Measurements from ENCODE around the gene TOMM40L. TPM values are rescaled to one million over a fixed set of nuclear protein-coding genes. Genes with fewer than 3 reads are reported as not detected.
"Not testable (repeated sequence)": the region's sequence is repeated elsewhere in the genome, so short reads cannot be mapped to it uniquely, and the experiment has no call there.

TOMM40L gene
- total RNA-seq, 1 donor from 2014 or later: 11.4 TPM

DNA sequence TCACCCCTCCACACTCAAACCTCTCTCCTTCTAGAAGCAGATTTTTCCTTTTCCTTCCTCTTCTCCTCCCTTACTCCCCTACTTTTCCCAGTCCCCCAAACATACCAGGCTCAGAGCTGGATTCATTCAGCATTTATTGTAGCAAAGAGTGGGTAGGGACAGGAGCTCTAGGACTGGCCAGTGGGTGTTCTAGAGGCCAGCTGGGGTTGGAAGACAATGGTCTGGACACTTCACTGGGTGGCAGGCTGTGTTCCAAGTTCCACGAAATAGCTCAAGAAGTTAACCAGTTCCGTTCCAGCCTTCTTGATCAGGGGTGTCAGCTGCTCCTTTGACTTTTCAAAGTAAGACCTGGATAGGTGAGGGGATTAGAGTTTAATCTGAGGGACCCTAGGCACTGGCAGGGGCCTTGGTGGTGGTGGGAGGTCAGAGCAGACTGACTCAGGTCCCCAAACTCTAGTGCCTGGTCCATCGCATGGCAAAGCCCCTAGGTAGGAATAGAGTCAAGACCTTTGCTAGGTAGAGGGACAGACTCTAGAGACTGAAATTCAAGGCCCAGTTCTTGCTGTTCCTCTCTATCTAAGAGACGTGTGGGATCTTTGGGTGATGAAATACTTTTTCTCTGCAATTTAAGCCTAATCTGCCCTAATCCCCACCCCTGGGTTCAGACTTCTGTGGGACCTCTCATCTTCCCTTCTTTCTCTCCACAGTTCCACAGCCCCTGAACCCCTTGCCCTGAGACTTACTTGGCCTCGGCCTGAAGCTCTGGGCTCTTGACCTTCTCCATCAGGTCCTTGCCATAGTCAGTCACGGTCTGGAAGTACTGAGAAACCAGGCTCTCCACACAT lies 3.5 kb upstream of the TOMM40L start:
- ATAC-seq: no peak

DNA sequence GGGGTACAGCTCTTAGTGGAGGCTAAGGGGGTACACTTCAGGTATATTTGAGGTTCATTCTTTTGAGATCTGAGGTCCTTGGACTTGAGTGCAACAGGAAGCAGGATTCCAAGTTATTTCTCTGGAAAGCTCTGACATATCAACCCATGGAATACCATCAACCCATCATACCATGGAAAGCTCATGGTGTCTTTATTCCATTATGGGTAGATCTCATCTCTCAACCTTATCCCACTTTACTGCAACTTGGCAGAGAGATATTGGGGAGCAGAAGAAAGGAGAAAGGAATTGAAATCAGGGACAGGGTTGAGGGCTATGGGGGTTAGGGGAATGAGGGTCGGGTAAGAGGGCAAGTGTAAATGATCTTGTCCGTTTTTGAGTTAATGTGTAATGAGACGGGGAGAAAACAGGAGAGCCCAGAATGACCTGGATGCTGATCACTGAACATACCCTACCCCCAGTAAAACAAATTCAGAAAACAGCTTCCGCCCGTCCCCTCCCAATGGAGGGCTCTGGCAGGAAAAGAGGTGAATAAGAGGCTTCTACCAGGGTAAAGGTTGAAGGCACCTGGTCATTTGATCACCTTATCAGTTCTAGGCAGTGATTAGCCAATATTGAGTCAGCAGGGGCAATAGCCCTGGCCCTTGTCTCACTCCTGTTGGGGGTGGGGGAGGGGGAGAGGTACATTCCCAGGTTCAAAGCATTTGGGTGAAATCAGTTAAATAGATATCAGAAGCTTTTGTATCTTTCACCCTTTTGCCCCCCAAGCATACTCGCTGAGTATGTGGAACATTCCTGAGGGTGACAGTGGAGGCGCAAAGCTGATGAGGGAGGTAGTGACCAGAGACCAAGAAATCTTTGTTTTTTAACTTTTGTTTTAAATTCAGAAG lies 1.8 kb upstream of the TOMM40L start:
- ATAC-seq: no peak

DNA sequence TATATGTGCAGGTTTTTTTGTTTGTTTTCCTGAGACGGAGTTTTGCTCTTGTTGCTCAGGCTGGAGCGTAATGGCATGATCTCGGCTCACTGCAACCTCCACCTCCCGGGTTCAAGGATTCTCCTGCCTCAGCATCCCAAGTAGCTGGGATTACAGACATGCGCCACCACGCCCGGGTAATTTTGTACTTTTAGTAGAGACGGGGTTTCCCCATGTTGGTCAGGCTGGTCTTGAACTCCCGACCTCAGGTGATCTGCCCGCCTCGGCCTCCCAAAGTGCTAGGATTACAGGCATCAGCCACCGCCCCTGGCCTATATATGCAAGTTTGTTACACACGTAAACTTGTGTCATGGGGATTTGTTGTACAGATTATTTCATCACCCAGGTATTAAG lies 1.2 kb upstream of the TOMM40L start:
- ATAC-seq: not testable (repeated sequence)

DNA sequence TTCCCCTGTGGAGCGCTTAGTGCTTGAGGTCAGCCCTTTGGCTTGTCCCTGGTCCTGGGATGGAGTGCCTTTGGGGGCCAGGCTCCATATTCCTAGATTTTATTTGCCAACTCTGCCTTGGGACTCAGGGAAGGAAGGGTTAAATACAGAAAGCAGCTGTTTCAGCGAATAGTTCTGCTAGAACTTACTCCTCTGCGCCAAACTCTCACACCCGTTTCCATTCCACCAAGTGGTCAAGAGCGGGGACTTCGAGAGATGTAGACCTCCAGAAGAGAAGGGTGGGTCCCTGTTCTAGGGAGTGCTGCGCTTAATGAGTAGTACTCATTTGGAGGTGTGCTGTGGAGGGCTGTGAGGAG lies 704 bp upstream of the TOMM40L start:
- ATAC-seq: no peak

DNA sequence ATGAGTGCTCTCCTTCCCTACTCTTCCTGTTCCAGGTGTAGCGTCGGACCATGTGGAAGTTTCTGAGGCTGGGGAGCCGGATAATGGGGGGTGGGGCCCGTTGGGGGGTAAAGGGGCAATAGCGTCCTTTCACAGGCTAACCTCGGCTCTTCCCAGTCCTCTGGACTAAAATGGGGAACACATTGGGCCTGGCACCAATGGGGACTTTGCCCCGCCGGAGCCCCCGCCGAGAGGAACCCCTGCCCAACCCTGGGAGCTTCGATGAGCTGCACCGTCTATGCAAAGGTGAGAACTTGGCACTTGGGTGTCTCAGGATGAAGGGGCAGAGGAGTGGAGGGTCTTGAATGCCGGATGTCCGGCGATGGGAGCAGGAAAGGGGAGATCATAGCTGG lies 456 bp downstream of the TOMM40L start:
- ATAC-seq: no peak

DNA sequence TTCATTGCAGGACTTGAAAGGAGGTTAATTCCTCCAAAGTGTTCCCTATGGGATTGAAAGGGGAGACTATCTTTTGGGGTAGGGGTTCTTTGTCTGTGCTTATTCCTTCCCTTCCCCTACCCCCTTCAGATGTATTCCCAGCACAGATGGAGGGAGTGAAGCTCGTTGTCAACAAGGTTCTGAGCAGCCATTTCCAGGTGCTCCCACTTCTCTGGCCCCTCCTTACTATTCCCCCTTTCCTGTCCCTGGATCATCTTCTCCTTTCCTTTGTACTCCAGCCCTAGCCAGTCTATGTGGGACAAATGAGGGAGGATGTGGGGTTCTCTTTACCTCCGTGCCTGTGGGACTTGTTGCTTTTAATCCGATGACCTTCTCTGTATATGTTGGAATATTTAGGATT lies 899 bp downstream of the TOMM40L start:
- ATAC-seq: no peak

DNA sequence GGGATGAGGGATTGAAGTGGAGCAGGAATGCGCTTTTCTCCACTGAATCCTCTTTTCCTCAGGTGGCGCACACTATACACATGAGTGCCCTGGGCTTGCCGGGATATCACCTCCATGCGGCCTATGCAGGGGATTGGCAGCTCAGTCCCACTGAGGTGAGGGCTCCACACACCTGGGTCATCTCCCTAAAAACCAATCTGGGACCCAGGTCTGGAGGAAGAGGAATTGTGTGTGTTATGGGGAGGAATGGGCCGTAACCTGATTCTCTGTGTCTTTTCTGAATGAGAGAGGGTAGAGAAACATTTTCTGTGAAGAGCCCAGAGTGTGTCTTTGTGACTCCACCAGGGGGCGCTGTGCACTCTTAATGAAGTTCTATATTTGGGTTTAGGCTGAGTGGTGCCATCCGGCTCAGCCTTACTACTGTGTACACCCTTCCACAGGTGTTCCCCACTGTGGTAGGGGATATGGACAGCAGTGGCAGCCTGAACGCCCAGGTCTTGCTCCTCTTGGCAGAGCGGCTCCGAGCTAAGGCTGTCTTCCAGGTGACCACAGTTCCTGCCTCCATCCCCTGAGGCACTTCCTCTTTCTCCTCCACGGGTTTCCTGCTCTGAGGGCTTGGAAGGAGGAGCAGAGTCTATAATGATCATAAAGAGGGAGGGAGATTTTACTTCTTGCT lies 1.5 kb downstream of the TOMM40L start:
- ATAC-seq: peak; percentile 62

DNA sequence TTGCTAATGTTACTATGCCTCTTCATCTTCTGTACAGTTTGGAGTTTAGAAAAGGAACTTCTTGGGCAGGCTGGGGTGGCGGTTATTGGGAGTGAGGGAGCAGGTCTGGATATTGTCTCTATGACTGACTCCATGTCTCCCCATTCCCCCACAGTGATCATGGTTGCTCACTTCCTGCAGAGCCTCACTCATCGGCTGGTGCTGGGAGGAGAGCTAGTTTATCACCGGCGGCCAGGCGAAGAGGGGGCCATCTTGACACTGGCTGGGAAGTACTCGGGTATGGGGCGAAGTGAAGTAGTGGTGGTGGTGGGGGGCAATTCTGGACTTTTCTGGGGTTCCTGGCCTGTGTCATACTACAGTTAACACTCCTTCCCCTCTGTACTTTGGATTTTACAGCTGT lies 2.2 kb downstream of the TOMM40L start:
- ATAC-seq: no peak

DNA sequence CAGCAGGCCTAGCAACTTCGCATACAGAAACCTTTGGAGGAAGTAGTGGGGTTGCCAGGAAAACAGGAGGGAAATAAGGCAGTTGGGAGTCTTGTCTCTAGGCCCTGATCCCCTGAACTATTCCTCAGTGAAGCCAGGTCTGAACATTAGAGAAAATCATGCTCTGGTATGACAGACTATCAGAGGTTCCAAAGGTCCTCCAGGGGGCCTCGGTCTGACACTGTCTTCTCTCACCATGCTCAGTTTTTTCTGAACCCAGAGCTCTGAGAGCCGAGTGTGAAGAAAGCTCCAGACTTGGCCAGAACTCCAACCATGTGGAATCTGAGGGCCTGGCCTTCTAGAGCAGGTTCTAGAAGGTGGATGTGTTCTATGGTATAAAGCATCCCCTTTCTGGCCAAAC lies 4.0 kb downstream of the TOMM40L start:
- no peak for ATAC-seq

DNA sequence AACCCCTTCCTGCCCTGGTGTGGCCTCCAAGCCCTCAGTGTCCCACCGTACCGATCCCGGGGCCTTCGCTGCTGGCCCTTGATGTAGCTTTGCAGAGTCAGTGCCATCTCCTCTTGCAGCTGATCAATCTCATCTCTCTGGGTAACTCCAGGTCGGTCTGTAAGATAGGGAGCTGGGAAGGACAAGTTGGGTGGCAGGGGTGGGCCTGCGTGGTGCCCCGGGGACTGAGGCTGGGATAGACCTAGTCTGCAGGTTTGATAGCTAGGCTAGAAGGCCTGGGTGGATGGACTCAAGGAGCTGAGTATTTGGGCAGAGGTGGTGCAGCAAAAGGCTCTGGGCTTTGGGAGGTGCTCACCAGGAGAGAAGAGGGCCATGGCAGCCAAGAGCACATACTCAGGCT lies 4.9 kb downstream of the TOMM40L start:
- ATAC-seq: no peak

DNA sequence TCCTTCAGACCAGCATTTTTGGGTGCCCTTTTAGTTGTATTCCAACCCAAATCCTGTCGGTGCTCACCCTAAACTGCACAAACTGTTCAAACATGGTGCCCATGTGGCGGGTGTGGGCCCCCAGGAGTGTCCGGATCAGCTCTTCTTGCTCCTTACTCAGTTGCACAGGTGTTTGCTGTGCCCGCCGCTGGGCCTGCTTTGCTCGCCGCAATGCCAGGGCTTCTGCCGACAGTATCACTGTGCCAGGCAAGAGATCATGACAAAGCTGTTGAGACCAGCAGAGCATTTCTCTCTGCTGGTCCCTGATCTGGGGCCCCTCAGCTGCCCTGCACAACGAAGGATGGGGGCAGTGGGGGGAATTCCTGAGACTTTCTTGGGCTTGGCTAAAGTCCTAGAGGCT lies 7.2 kb downstream of the TOMM40L start:
- ATAC-seq: no peak

DNA sequence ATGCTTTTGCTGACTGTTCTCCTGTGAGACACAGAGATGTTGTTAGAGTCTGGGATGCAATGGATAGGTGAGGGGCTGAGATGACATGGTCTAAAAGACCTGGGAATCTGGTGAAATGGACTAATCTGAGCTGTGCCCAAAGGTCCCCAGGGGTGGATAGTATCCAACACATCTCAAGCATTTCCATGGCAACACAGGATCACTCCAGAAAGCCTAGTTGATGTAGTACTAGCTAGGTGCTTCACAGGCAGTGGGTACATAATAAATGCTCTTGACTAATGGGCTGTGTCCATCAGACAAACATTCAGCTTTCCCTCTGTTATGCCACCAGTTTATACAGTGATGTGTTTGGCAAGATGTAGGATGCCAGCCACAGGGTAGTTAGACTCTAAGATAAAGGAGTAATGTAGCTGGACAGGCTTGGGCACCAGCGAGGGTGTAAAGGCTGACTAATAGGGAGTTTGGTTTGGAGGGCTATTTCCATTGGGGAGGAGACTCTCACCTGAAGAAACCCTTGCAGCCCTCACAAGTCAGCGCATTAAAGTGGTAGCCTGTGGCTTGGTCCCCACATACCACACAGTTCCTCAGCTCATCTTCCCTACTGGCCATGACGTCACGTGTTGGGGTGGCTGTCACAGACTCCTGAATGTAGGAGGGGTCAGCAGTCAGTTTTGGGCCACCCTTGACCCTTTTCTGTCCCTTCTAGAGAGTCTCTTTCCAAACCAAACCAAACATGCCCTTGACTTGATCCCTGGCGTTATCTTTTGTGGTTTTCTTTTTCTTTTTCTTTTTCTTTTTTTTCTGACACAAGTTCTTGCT lies 10.3 kb downstream of the TOMM40L start:
- peak; percentile 27 for ATAC-seq

DNA sequence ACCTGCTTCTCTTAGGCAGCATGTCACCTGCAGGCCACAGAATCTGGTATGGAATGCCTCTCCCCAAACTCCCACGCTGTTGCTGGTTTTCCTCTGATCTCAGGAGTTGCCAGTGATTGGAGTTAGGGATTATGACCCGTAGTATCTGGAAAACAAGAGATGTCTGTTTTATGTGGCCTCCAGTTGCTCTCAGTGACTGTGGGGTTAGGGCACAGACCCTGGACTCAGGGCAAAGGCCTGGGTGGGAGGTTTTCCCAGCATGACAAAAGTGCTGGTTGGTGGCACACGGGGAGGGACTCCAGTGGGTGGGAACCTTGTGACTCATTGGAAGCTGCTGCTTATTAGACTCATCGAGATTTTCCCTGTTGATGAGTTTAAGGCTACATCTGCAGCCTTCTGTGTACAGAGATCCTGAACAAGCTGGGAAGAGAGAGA lies 12.2 kb downstream of the TOMM40L start, which contains the start of gene NR1I3:
Gene NR1I3 (minus strand): TSS at position 165 of the 435 bp plus-strand sequence. CDS start 1,638 bp downstream, outside the sequence.
- ATAC-seq: peak; percentile 16

DNA sequence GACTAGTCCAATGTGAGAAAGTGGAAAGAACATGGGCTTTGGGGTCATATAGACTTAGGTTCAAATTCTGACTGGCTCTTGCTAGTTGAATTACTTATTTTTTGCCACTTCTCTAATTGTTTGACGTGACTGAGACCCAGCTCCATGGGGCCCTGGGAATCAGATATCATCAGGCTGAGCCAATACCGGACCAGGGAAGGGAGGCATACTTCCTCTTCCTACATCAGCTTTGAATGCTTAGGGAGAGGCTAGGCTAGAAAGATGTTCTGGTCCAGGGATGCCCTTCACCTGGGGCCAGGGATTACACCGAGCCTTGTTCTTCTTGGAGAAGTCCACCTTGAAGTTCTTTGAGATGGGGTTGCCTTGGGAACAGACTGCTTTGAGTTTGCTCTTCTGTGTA lies 15.8 kb downstream of the TOMM40L start:
- ATAC-seq: no peak

DNA sequence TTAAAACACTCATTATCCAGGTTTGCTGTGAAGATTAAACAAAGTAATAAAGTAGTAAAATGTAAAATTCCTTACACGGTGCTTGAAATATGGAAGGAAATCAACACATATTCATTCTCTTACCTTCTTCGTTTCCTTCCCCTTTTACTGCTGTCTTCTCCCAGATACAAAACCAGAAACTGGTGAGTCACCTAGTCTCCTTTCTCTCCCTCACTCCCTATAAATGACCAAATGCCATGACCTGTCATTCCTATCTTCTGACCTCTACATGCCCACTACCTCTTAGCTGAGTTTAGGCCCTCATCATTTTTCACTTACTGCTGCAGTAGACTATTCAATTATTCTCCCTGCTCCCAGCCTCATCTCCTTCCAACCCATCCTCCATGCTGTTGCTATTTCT lies 16.5 kb downstream of the TOMM40L start:
- no peak for ATAC-seq

DNA sequence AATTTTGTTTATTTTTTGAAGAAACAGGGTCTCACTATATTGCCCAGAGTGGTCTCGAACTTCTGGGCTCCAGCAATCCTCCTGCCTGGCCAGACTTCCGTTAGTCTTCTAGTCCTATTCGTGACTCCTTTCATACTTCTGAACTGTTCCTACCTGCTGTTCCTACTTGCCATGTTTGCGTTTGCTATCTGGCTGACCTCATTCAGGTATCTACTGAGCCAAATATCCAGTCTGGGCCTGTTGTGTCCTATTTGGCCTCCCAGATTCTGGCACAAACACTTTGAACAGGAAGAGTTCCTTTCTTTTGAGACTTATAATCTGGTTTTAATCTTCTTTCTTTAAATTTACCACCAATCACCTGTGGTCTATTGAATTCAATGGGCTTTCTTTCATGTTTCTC lies 19.0 kb downstream of the TOMM40L start:
- peak; percentile 97 for ATAC-seq

DNA sequence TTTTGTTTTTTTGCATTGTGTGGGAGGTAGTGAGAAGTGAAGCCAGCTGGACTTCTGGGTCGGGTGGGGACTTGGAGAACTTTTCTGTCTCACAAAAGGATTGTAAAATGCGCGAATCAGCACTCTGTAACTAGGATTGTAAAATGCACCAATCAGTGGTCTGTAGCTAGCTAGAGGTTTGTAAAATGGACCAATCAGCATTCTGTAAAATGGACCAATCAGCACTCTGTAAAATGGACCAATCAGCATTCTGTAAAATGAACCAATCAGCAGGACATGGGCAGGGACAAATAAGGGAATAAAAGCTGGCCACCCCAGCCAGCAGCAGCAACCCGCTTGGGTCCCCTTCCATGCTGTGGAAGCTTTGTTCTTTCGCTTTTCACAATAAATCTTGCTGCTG lies 24.2 kb downstream of the TOMM40L start:
- ATAC-seq: not testable (repeated sequence)

DNA sequence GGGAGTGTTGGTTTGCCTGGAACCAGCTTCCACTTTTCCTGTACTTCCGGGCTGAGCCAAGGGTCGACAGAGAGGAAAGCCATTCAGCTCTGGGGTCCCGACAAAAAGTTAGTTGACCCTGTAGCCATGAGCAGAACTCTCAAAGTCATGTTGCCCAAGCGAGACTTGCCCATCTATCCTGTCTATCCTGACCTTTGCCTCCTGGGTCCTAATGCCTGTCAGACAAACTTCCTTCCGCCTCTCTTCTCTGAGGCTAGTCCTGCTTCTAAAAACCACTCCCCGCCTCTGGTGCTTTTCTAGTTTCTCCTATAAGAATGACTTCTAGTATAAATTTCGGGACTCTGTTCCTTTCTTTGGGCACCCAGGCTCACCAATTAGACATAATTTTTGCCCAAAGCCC lies 25.0 kb downstream of the TOMM40L start:
- ATAC-seq: no peak

DNA sequence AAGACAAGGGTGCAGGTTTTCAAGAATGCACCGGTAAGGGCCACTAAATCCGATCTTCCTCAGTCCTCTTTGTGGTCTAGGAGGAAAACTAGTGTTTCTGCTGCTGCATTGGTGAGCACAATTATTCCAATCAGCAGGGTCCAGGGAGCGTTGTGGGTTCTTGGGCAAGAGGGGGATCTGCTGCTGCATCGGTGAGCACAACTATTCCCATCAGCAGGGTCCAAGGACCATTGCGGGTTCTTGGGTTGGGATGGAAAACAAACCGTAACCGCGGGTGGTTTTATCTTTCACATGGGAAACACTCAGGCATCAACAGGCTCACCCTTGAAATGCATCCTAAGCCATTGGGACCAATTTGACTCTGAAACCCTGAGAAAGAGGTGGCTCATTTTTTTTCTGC lies 25.7 kb downstream of the TOMM40L start:
- ATAC-seq: no peak

DNA sequence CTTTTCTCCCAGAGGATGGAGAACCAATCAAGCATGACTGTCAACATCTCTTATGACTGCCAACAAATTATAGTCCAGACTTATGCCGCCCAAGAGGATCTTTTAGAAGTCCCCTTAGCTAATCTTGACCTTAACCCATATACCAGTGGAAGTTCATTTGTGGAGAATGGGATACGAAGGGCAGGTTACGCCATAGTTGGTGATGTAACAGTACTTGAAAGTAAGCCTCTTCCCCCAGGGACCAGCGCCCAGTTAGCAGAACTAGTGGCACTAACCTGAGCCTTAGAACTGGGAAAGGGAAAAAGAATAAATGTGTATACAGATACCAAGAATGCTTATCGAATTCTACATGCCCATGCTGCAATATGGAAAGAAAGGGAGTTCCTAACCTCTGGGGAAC lies 29.4 kb downstream of the TOMM40L start:
- ATAC-seq: not testable (repeated sequence)

DNA sequence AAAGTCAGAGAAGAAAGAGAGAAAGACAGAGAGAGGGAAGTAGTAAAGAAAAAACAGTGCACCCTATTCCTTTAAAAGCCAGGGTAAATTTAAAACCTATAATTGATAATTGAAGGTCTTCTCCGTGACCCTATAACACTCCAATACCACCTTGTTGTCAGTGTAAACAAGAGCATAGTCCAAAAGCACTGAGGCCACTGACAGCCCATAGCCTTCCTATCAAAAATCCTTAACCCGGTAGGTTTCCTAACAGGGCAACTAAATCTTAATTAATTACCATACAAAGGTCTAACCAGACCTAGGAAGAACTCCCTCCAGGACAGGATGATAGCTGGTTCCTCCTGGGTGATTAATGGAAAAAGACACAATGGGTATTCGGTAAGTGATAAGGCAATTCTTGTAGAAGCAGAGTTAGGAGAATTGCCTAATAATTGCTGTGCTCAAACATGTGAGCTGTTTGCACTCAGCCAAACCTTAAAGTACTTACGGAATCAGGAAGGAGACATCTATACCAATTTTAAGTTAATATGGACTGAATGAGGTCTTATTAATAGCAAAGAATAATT lies 30.2 kb downstream of the TOMM40L start:
- ATAC-seq: not testable (repeated sequence)

DNA sequence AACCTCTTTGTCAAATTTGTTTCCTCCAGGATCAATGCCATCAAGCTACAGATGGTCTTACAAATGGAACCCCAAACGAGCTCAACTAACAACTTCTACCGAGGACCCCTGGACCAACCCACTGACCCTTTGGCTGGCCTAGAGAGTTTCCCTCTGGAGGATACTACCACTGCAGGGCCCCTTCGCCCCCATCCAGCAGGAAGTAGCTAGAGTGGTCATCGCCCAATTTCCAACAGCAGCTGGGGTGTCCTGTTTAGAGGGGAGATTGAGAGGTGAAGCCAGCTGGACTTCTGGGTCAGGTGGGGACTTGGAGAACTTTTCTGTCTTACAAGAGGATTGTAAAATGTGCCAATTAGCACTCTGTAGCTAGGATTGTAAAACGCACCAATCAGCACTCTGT lies 31.2 kb downstream of the TOMM40L start:
- ATAC-seq: not testable (repeated sequence)

Measured in esophagus mucosa (tissue), 1 donor.